Stomach (tissue), 4 donors: ENCODE results near the gene CENPC.

ENCODE experiments used
- CTCF ChIP-seq, 7 experiments: fragments of 450-650 bp in 4 of 7; fragments of 200-600 bp in 3 of 7; sonication (generic) in 3 of 7; IDR thresholded peaks; one replicate each; pipeline ENCODE4 v1.5.1; 2016 to 2019; ENCODE audit warnings: antibody characterized with exemption in 7 of 7, control low read depth in 2 of 7, mild to moderate bottlenecking in 1 of 7
- POLR2A ChIP-seq, 4 donors: fragments of 450-650 bp; IDR thresholded peaks; one replicate each; pipeline ENCODE4 v1.6.1; 2016; ENCODE audit warnings: antibody characterized with exemption in 4 of 4, control low read depth in 2 of 4, mild to moderate bottlenecking in 1 of 4, moderate library complexity in 1 of 4
- POLR2AphosphoS5 ChIP-seq, 3 donors: sonication (generic); formaldehyde crosslinking; IDR thresholded peaks; one replicate each; pipeline ENCODE4 v1.6.1; 2016; ENCODE audit warnings: antibody characterized with exemption in 3 of 3

- TF ChIP-seq POLR2A (IDR thresholded peaks at IDR 0.05) (no peak), CTCF (IDR thresholded peaks at IDR 0.05) (no peak), POLR2AphosphoS5 (IDR thresholded peaks at IDR 0.05) (no peak)
Observed at GRCh38 chr4:67576059-67576466, 30.8 kb upstream of the CENPC start.
